NCI-H1436 (cell line): ENCODE measurements around the gene KRTAP9-3.
"Not testable (repeated sequence)": the region's sequence is repeated elsewhere in the genome, so short reads cannot be mapped to it uniquely, and the experiment has no call there.

Experiments used
- DNase-seq: peaks from one replicate; lab custom pipeline; 2025; lab: John Stamatoyannopoulos, UW

KRTAP9-3 gene

GRCh38 chr17:41251261-41251660 lies 19.0 kb downstream of the KRTAP9-3 start:
- DNase-seq: no peak

- DNase-seq: no peak
Observed at GRCh38 chr17:41254861-41255260, 22.6 kb downstream of the KRTAP9-3 start.

GRCh38 chr17:41255381-41256290 lies 23.4 kb downstream of the KRTAP9-3 start, which contains the start of gene KRTAP9-9:
Gene KRTAP9-9, plus strand, starts transcription at chr17:41255384.
- not testable (repeated sequence) for DNase-seq

GRCh38 chr17:41256291-41256685 lies 24.0 kb downstream of the KRTAP9-3 start:
- no peak for DNase-seq

GRCh38 chr17:41258406-41258805 lies 26.2 kb downstream of the KRTAP9-3 start:
- DNase-seq: no peak

GRCh38 chr17:41263212-41263611 lies 31.0 kb downstream of the KRTAP9-3 start:
- DNase-seq: no peak

- DNase-seq: no peak
Observed at GRCh38 chr17:41264599-41264998, 32.4 kb downstream of the KRTAP9-3 start.

GRCh38 chr17:41265078-41265477 lies 32.8 kb downstream of the KRTAP9-3 start, which contains the start of gene KRTAP9-6:
Gene KRTAP9-6, plus strand, starts transcription at chr17:41265378. Its CDS starts 0 bp downstream, at chr17:41265378.
- DNase-seq: no peak

- no peak for DNase-seq
Observed at GRCh38 chr17:41267711-41268110, 35.5 kb downstream of the KRTAP9-3 start.

- DNase-seq: not testable (repeated sequence)
Observed at GRCh38 chr17:41271323-41271722, 39.1 kb downstream of the KRTAP9-3 start.

- no peak for DNase-seq
Observed at GRCh38 chr17:41271858-41272257, 39.6 kb downstream of the KRTAP9-3 start.

GRCh38 chr17:41275648-41276190 lies 43.5 kb downstream of the KRTAP9-3 start, which contains the start of gene KRTAP9-7:
Gene KRTAP9-7, plus strand, starts transcription at chr17:41275698. Its CDS starts 0 bp downstream, at chr17:41275698.
- DNase-seq: not testable (repeated sequence)

- DNase-seq: no peak
Observed at GRCh38 chr17:41278176-41278955, 46.1 kb downstream of the KRTAP9-3 start.
